Panc1 (cell line): ENCODE results near the gene RIC3. TPM values are rescaled to one million over a fixed set of nuclear protein-coding genes. Genes with fewer than 3 reads are reported as not detected.

Source experiments
- ATAC-seq: fragments of 200-7000 bp; cut with Tn5 transposase; 2 replicates; pipeline ENCODE4 v1.9.1; 2020; ENCODE audit warnings: mild to moderate bottlenecking, moderate library complexity
- BruUV-seq: library from RNA; stranded (reverse); fragments of 400-500 nt; replicated peaks from 2 replicates; lab custom pipeline; 2021; lab: Mats Ljungman, UMichigan
- CTCF ChIA-PET: fragments of 300-600 bp; sonication (Branson Sonifier 250); formaldehyde crosslinking; loops from one replicate; lab custom pipeline; 2022; ENCODE audit warnings: antibody characterized with exemption; lab: Charles Lee
- POLR2A ChIA-PET: fragments of 300-600 bp; sonication (Branson Sonifier 250); formaldehyde crosslinking; loops from one replicate; lab custom pipeline; 2022; ENCODE audit warnings: antibody characterized with exemption; lab: Charles Lee
- DNase-seq: peaks from one replicate; pipeline ENCODE4 v3.0.0-alpha.2; 2010; ENCODE audit warnings: low read depth, low spot score
- H3K27ac ChIP-seq: 2 replicates; pipeline ENCODE4 v1.5.1; 2011; ENCODE audit warnings: mild to moderate bottlenecking, low read length, inconsistent platforms
- H3K27me3 ChIP-seq: fragments of 200-500 bp; sonication (Bioruptor generic); 2 replicates; pipeline ENCODE4 v1.6.0; 2014; ENCODE audit warnings: low read length, inconsistent platforms; ENCODE audit not compliant: control insufficient read depth, insufficient read depth
- H3K36me3 ChIP-seq: fragments of 200-500 bp; sonication (Bioruptor generic); 2 replicates; pipeline ENCODE4 v1.5.1; 2014; ENCODE audit warnings: inconsistent platforms, mild to moderate bottlenecking, low read length, moderate library complexity; ENCODE audit not compliant: control insufficient read depth, insufficient read depth
- H3K4me1 ChIP-seq: 2 replicates; pipeline ENCODE4 v1.5.1; 2011; ENCODE audit warnings: inconsistent platforms, mild to moderate bottlenecking, low read length, moderate library complexity; ENCODE audit not compliant: control insufficient read depth, insufficient read depth
- H3K4me3 ChIP-seq, 2 experiments: 2 replicates each; pipeline ENCODE4 v1.5.1; 2011 to 2012; ENCODE audit warnings: low read depth in 2 of 2, low read length in 2 of 2, mild to moderate bottlenecking in 2 of 2, inconsistent platforms in 1 of 2, moderate library complexity in 1 of 2
- H3K9me3 ChIP-seq: fragments of 200-500 bp; sonication (Bioruptor generic); 2 replicates; pipeline ENCODE4 v1.5.1; 2014; ENCODE audit warnings: low read depth, mild to moderate bottlenecking, inconsistent platforms, low read length, moderate library complexity; ENCODE audit not compliant: control insufficient read depth, insufficient read depth
- CTCF ChIP-seq: fragments of 450-650 bp; IDR thresholded peaks from 2 replicates; pipeline ENCODE4 v1.5.1; 2017; ENCODE audit warnings: mild to moderate bottlenecking
- POLR2AphosphoS5 ChIP-seq: IDR thresholded peaks from 2 replicates; pipeline ENCODE4 v1.6.1; 2012; ENCODE audit warnings: mild to moderate bottlenecking, low read depth, low read length, moderate library complexity
- REST ChIP-seq, 2 experiments: IDR thresholded peaks; 2 replicates each; pipeline ENCODE4 v1.6.1; 2011 to 2012; ENCODE audit warnings: low read depth in 2 of 2, control low read depth in 1 of 2, low read length in 1 of 2, mild to moderate bottlenecking in 1 of 2, moderate library complexity in 1 of 2; ENCODE audit not compliant: insufficient read depth in 1 of 2
- SIN3A ChIP-seq: IDR thresholded peaks from 2 replicates; pipeline ENCODE4 v1.6.1; 2012; ENCODE audit warnings: low read depth, mild to moderate bottlenecking, low read length, moderate library complexity, borderline replicate concordance; ENCODE audit not compliant: insufficient read depth
- TCF7L2 ChIP-seq: IDR thresholded peaks from 2 replicates; pipeline ENCODE4 v1.6.1; 2011; ENCODE audit warnings: mild to moderate bottlenecking, low read depth, low read length, inconsistent platforms
- in situ Hi-C: cut with HindIII; loops from 2 replicates; pipeline ENCODE4 v1.10.0; 2016; ENCODE audit warnings: low sequenced_read_pairs, low pct_unique_long_range_greater_than_20kb
- intact Hi-C: fragments of 100-400 bp; cut with micrococcal nuclease; formaldehyde crosslinking; loops from one replicate; pipeline ENCODE4 v1.10.0; 2022; ENCODE audit not compliant: unreplicated experiment
- total RNA-seq: library from RNA; stranded (reverse); gene quantifications from one replicate; pipeline ENCODE4 v1.2.1, GENCODE V29; 2021; ENCODE audit not compliant: unreplicated experiment

RIC3 gene
- total RNA-seq, 1 experiment from 2014 or later: 4.2 TPM

GRCh38 chr11:8213376-8213775, 44.6 kb upstream of the RIC3 start:
- POLR2A ChIA-PET: no interaction called here
- intact Hi-C loops: no loop called here
- BruUV-seq: no TSS peak
- CTCF ChIA-PET: no interaction called here
- no peak for TF ChIP-seq TCF7L2
- no peak for TF ChIP-seq CTCF
- TF ChIP-seq POLR2AphosphoS5: no peak
- TF ChIP-seq REST (IDR thresholded peaks at IDR 0.05; ENCODE audit: insufficient read depth in 1 of 2, low read depth in 2 of 2, low read length in 1 of 2): no peak
- no peak for TF ChIP-seq SIN3A
- Histone ChIP-seq H3K4me1 (no peaks in the 10 kb centered on the region), H3K36me3 (no peaks in the 10 kb centered on the region), H3K27ac (no peak overlapping the region), H3K4me3 (no peak overlapping the region), H3K27me3 (peaks cover 12% of the 10 kb centered on the region), H3K9me3 (no peaks in the 10 kb centered on the region)
- no peak for ATAC-seq
- no peak for DNase-seq
- in situ Hi-C loops: no loop called here

- H3K4me1 ChIP-seq: no peaks in the 10 kb centered on the region
- no peaks in the 10 kb centered on the region for H3K36me3 ChIP-seq
- POLR2A ChIA-PET: no interaction called here
- H3K9me3 ChIP-seq: no peaks in the 10 kb centered on the region
- ATAC-seq: no peak
- H3K27me3 ChIP-seq: peaks cover 15% of the 10 kb centered on the region
- no peak overlapping the region for H3K27ac ChIP-seq
- CTCF ChIA-PET: no interaction called here
- intact Hi-C loops: no loop called here
- TF ChIP-seq TCF7L2 (no peak), CTCF (peak; percentile 79)
- H3K4me3 ChIP-seq: no peak overlapping the region
- DNase-seq: no peak
- in situ Hi-C loops: no loop called here
- no TSS peak for BruUV-seq
Observed at GRCh38 chr11:8209208-8209807, 40.5 kb upstream of the RIC3 start.
